Measurements from ENCODE around the gene DYNLL1. TPM values are rescaled to one million over a fixed set of nuclear protein-coding genes. Genes with fewer than 3 reads are reported as not detected.
A peak's percentile ranks its signal among the peaks of the same experiment; 100 is the strongest.

DYNLL1 gene
- total RNA-seq, 1 experiment from 2014 or later, result 243 TPM

DNA sequence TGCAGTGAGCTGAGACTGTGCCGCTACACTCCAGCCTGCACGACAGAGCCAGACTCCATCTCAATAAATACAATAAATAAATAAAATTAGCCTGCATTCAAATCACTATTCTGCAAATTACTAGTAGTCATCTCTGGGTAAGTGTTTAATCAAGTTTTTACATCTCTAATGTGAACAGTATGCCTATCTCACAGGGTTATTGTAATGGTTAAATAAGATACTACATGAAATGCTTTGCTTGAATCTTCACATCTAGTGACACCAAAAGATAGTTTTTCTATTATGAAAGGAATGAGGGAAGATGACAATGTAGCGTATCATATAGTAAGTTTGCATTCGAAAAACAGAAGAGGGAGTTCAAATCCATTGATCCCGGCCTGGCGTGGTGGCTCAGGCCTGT lies 28.5 kb upstream of the DYNLL1 start:
- Histone ChIP-seq H3K36me3 (ENCODE audit: control insufficient read depth in 1 of 2, insufficient read depth in 2 of 2, low read length in 2 of 2) (peaks cover 38 to 40% of the 10 kb centered on the region in 2 experiments), H3K27me3 (ENCODE audit: insufficient read depth, low read length) (no peaks in the 10 kb centered on the region), H3K9me2 (ENCODE audit: insufficient read depth) (no peaks in the 10 kb centered on the region), H3K9ac (ENCODE audit: low read length) (no peak overlapping the region), H3K4me3 (replicated peaks in 1 of 2; ENCODE audit: low read depth in 1 of 2, low read length in 2 of 2) (no peak overlapping the region), H2AFZ (ENCODE audit: low read depth, low read length, poor library complexity, severe bottlenecking) (no peak overlapping the region), H3K79me2 (ENCODE audit: insufficient read depth, low read length) (peaks cover 83% of the 10 kb centered on the region), H3K27ac (ENCODE audit: low read depth, low read length) (no peak overlapping the region), H3K4me2 (ENCODE audit: low read length) (peak overlapping the region; percentile 91; the same call in 1 of the 2 replicates), H3K4me1 (ENCODE audit: control insufficient read depth in 1 of 2, insufficient read depth in 2 of 2, low read length in 2 of 2) (peaks cover 15 to 39% of the 10 kb centered on the region in 2 experiments), H4K20me1 (ENCODE audit: insufficient read depth) (peaks cover 29% of the 10 kb centered on the region; the same call in 1 of the 2 replicates), H3K9me3 (ENCODE audit: control insufficient read depth in 1 of 2, insufficient read depth in 1 of 2, low read depth in 1 of 2, low read length in 2 of 2) (no peaks in the 10 kb centered on the region)
- ChIA-PET RAD21 (ENCODE audit: low non-redundant PET in 1 of 2, low total read pairs in 2 of 2, uncharacterized antibody in 2 of 2, unreplicated experiment in 2 of 2) (interaction anchor here in 1 of 2 experiments (0.9 kb wide), 1 partner anchor 132 kb away, joined by 3 read pairs; no protein-coding TSS in a partner anchor), POLR2A (interaction anchor here (2.3 kb wide), 1 partner anchor 29 kb away, joined by 12 read pairs; the partner anchor contains the start of gene DYNLL1), CTCF (interaction anchor here (1.2 to 3.2 kb wide), 3 partner anchors 10 to 114 kb away, joined by 3 to 25 read pairs (median 10); partner anchors contain the start of gene POP5)
- TF ChIP-seq SRF (IDR thresholded peaks at IDR 0.05; ENCODE audit: low read depth), result no peak
- no peak for TF ChIP-seq RAD21 (IDR thresholded peaks at IDR 0.05; ENCODE audit: low read depth)
- no peak for TF ChIP-seq ZNF274 (IDR thresholded peaks at IDR 0.05; ENCODE audit: low read depth, low read length)
- no peak for TF ChIP-seq YY1 (IDR thresholded peaks at IDR 0.05; ENCODE audit: extremely low read depth, insufficient replicate concordance, low read depth, low read length)
- TF ChIP-seq EZH2phosphoT487 (IDR thresholded peaks at IDR 0.05; ENCODE audit: borderline replicate concordance), result no peak
- no peak for TF ChIP-seq POLR2AphosphoS5 (IDR thresholded peaks at IDR 0.05; ENCODE audit: low read depth, low read length)
- TF ChIP-seq SIN3A (IDR thresholded peaks at IDR 0.05; ENCODE audit: low read depth), result no peak
- TF ChIP-seq CEBPB (IDR thresholded peaks at IDR 0.05; ENCODE audit: low read depth), result no peak
- TF ChIP-seq EZH2 (IDR thresholded peaks at IDR 0.05), result no peak
- TF ChIP-seq, protein P1, sequence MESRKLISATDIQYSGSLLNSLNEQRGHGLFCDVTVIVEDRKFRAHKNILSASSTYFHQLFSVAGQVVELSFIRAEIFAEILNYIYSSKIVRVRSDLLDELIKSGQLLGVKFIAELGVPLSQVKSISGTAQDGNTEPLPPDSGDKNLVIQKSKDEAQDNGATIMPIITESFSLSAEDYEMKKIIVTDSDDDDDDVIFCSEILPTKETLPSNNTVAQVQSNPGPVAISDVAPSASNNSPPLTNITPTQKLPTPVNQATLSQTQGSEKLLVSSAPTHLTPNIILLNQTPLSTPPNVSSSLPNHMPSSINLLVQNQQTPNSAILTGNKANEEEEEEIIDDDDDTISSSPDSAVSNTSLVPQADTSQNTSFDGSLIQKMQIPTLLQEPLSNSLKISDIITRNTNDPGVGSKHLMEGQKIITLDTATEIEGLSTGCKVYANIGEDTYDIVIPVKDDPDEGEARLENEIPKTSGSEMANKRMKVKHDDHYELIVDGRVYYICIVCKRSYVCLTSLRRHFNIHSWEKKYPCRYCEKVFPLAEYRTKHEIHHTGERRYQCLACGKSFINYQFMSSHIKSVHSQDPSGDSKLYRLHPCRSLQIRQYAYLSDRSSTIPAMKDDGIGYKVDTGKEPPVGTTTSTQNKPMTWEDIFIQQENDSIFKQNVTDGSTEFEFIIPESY (IDR thresholded peaks at IDR 0.05; ENCODE audit: extremely low read depth, insufficient replicate concordance, low read length), result no peak
- no peak for TF ChIP-seq TCF7L2 (IDR thresholded peaks at IDR 0.05; ENCODE audit: borderline replicate concordance, extremely low read depth, insufficient read depth, insufficient read length)
- TF ChIP-seq, protein P2, sequence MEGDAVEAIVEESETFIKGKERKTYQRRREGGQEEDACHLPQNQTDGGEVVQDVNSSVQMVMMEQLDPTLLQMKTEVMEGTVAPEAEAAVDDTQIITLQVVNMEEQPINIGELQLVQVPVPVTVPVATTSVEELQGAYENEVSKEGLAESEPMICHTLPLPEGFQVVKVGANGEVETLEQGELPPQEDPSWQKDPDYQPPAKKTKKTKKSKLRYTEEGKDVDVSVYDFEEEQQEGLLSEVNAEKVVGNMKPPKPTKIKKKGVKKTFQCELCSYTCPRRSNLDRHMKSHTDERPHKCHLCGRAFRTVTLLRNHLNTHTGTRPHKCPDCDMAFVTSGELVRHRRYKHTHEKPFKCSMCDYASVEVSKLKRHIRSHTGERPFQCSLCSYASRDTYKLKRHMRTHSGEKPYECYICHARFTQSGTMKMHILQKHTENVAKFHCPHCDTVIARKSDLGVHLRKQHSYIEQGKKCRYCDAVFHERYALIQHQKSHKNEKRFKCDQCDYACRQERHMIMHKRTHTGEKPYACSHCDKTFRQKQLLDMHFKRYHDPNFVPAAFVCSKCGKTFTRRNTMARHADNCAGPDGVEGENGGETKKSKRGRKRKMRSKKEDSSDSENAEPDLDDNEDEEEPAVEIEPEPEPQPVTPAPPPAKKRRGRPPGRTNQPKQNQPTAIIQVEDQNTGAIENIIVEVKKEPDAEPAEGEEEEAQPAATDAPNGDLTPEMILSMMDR (IDR thresholded peaks at IDR 0.05 in 2 of 3, conservative IDR thresholded peaks at IDR 0.05 in 1 of 3; ENCODE audit: borderline replicate concordance in 1 of 3, insufficient read depth in 1 of 3, low read depth in 2 of 3, low read length in 2 of 3), result no peak
- TF ChIP-seq FOSL1 (IDR thresholded peaks at IDR 0.05; ENCODE audit: low read depth), result no peak
- no peak for TF ChIP-seq SP1 (IDR thresholded peaks at IDR 0.05; ENCODE audit: low read depth)
- TF ChIP-seq, protein P3, sequence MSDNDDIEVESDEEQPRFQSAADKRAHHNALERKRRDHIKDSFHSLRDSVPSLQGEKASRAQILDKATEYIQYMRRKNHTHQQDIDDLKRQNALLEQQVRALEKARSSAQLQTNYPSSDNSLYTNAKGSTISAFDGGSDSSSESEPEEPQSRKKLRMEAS (IDR thresholded peaks at IDR 0.05), result no peak
- TF ChIP-seq, protein P4, sequence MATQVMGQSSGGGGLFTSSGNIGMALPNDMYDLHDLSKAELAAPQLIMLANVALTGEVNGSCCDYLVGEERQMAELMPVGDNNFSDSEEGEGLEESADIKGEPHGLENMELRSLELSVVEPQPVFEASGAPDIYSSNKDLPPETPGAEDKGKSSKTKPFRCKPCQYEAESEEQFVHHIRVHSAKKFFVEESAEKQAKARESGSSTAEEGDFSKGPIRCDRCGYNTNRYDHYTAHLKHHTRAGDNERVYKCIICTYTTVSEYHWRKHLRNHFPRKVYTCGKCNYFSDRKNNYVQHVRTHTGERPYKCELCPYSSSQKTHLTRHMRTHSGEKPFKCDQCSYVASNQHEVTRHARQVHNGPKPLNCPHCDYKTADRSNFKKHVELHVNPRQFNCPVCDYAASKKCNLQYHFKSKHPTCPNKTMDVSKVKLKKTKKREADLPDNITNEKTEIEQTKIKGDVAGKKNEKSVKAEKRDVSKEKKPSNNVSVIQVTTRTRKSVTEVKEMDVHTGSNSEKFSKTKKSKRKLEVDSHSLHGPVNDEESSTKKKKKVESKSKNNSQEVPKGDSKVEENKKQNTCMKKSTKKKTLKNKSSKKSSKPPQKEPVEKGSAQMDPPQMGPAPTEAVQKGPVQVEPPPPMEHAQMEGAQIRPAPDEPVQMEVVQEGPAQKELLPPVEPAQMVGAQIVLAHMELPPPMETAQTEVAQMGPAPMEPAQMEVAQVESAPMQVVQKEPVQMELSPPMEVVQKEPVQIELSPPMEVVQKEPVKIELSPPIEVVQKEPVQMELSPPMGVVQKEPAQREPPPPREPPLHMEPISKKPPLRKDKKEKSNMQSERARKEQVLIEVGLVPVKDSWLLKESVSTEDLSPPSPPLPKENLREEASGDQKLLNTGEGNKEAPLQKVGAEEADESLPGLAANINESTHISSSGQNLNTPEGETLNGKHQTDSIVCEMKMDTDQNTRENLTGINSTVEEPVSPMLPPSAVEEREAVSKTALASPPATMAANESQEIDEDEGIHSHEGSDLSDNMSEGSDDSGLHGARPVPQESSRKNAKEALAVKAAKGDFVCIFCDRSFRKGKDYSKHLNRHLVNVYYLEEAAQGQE (IDR thresholded peaks at IDR 0.05; ENCODE audit: low read depth), result no peak
- TF ChIP-seq ELF1 (IDR thresholded peaks at IDR 0.05; ENCODE audit: borderline replicate concordance, low read depth), result no peak
- DNase-seq (ENCODE audit: low read depth, low spot score) (no peak), ATAC-seq (no peak)
- intact Hi-C loops (cut with micrococcal nuclease), result loop anchor here (5.0 kb wide), 1 partner anchor 130 kb away; no protein-coding TSS in a partner anchor
- no TSS peak for BruUV-seq (replicated peaks)
